T-cell (primary cell): ENCODE results near the gene RARB. TPM values are rescaled to one million over a fixed set of nuclear protein-coding genes. Genes with fewer than 3 reads are reported as not detected.

Experiments used
- ATAC-seq, 4 experiments: fragments of 200-7000 bp in 3 of 4; fragments of 150-1000 bp in 1 of 4; cut with Tn5 transposase; replicated peaks in 1 of 4; 1 replicate in 3 of 4; 2 replicates in 1 of 4; pipeline ENCODE4 v1.10.0; 2021; ENCODE audit warnings: moderate library complexity in 3 of 4, mild to moderate bottlenecking in 2 of 4, moderate number of reproducible peaks in 1 of 4
- CTCF ChIA-PET, 2 donors: fragments of 300-600 bp; sonication (Branson Sonifier 250); formaldehyde crosslinking; loops; one replicate each; lab custom pipeline; 2022; ENCODE audit warnings: antibody characterized with exemption in 2 of 2; lab: Charles Lee
- POLR2A ChIA-PET, 2 donors: fragments of 300-600 bp; sonication (Branson Sonifier 250); formaldehyde crosslinking; loops; one replicate each; lab custom pipeline; 2022; ENCODE audit warnings: antibody characterized with exemption in 2 of 2; lab: Charles Lee
- DNase-seq, 35 experiments: peaks; one replicate each; pipeline versions ENCODE4 v3.0.0 to v3.0.0-alpha.2; 2013 to 2023
- H3K27ac ChIP-seq: one replicate; pipeline ENCODE4 v1.5.1; 2013; ENCODE audit warnings: low read length
- H3K27me3 ChIP-seq, 2 experiments: replicated peaks in 1 of 2; 1 replicate in 1 of 2; 2 replicates in 1 of 2; pipeline versions ENCODE4 v1.6.1 to v1.7.0; 2013; ENCODE audit warnings: low read length in 1 of 2, mixed read lengths in 1 of 2; ENCODE audit not compliant: control insufficient read depth in 2 of 2, insufficient read depth in 2 of 2; ENCODE audit errors: extremely low read depth in 1 of 2
- H3K36me3 ChIP-seq, 2 donors: 1 replicate in 1 of 2; 2 replicates in 1 of 2; pipeline versions ENCODE4 v1.6.1 to v1.7.0; 2013; ENCODE audit warnings: low read length in 1 of 2; ENCODE audit not compliant: control insufficient read depth in 2 of 2, insufficient read depth in 1 of 2; ENCODE audit errors: extremely low read depth in 1 of 2
- H3K4me1 ChIP-seq, 2 experiments: 1 replicate in 1 of 2; 2 replicates in 1 of 2; pipeline versions ENCODE4 v1.6.1 to v1.7.0; 2013; ENCODE audit warnings: low read length in 2 of 2, mixed read lengths in 1 of 2; ENCODE audit not compliant: insufficient read depth in 2 of 2, control insufficient read depth in 1 of 2; ENCODE audit errors: extremely low read depth in 1 of 2
- H3K4me3 ChIP-seq, 2 donors: 1 replicate in 1 of 2; 2 replicates in 1 of 2; pipeline versions ENCODE4 v1.5.1 to v1.7.0; 2013; ENCODE audit warnings: mild to moderate bottlenecking in 2 of 2, low read length in 1 of 2, moderate library complexity in 1 of 2; ENCODE audit not compliant: control insufficient read depth in 1 of 2; ENCODE audit errors: extremely low read depth in 1 of 2
- H3K9me3 ChIP-seq: 2 replicates; pipeline ENCODE4 v1.7.0; 2013
- H3K27ac Mint-ChIP-seq, 2 donors: one replicate each; pipeline ENCODE4 v1.8.0; 2020 to 2021; ENCODE audit warnings: mild to moderate bottlenecking in 2 of 2, mixed read lengths in 2 of 2
- H3K27me3 Mint-ChIP-seq, 2 donors: one replicate each; pipeline ENCODE4 v1.8.0; 2021 to 2022; ENCODE audit warnings: mixed read lengths in 2 of 2
- H3K36me3 Mint-ChIP-seq: one replicate; pipeline ENCODE4 v1.8.0; 2021; ENCODE audit warnings: mixed read lengths
- H3K4me1 Mint-ChIP-seq, 3 donors: one replicate each; pipeline ENCODE4 v1.8.0; 2020 to 2022; ENCODE audit warnings: mixed read lengths in 3 of 3, mild to moderate bottlenecking in 1 of 3
- H3K4me3 Mint-ChIP-seq, 3 donors: one replicate each; pipeline ENCODE4 v1.8.0; 2020 to 2022; ENCODE audit warnings: mild to moderate bottlenecking in 3 of 3, mixed read lengths in 3 of 3, moderate library complexity in 3 of 3
- H3K9me3 Mint-ChIP-seq, 3 donors: one replicate each; pipeline ENCODE4 v1.8.0; 2020 to 2022; ENCODE audit warnings: mixed read lengths in 3 of 3
- WGBS: methylation state at CpG from one replicate; pipeline ENCODE4 v1.1.5; 2013; ENCODE audit warnings: missing lambda C conversion rate; ENCODE audit not compliant: insufficient coverage; 5-methylcytosine and 5-hydroxymethylcytosine counted together
- total RNA-seq, 35 experiments: library from RNA in 6 of 35; stranded (reverse) in 6 of 35; fragments of 120-200 nt in 1 of 35; gene quantifications; one replicate each; pipeline versions ENCODE4 v1.2.1 to v1.2.4 and lab custom pipeline; 2013 to 2026

Gene RARB
- total RNA-seq, 5 donors from 2014 or later (not counting 1 experiment from before 2014, with no cell fraction given): not detected

DNA sequence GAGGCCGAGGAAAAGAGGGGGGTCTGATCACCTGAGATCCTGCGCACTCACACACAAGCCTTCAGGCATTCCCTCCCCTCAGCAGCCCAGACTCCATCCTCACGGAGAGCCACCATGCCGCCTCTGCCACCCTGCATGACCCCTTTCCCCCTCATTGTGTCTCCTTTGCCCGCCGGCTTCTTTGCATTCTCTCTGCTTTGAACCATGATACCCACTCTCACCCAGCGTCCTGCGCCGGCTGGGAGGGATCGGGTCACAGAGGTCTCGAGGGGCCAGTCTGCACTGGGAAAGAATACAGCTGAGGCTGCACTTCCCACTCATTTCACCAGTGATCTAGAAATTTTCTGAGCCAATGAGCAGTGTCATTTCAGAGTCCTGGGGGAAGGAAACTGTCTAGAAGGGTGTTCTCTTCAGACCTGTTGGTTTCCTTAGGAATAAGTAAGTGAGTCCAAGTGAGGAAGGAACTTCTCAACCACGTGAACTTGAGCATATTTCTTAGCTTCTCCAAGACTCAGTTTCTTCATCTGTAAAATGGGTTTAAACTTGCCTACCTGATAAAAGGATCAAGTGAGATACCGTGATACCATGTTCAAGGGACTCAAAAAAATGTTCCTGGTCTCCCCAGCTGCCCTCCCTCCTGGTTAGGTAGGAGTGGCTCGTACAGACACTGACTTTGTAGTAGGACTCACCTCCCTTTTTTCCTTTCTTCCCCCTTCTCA, 139.9 kb downstream of the RARB start:
- Histone ChIP-seq H3K27ac (no peak overlapping the region), H3K4me3 (no peak overlapping the region), H3K4me1 (no peaks in the 10 kb centered on the region), H3K9me3 (no peaks in the 10 kb centered on the region), H3K36me3 (no peaks in the 10 kb centered on the region), H3K27me3 (no peaks in the 10 kb centered on the region)
- 94% methylated on average over 2 of the region's 14 CpGs for WGBS
- ATAC-seq: no peak
- no peak for DNase-seq
- Mint-ChIP-seq H3K4me1 (no peaks in the 10 kb centered on the region), H3K9me3 (no peaks in the 10 kb centered on the region), H3K36me3 (no peaks in the 10 kb centered on the region), H3K4me3 (no peak overlapping the region), H3K27me3 (peaks cover 2 to 15% of the 10 kb centered on the region in 2 donors), H3K27ac (no peak overlapping the region)
- ChIA-PET POLR2A (no interaction called here), CTCF (no interaction called here)

DNA sequence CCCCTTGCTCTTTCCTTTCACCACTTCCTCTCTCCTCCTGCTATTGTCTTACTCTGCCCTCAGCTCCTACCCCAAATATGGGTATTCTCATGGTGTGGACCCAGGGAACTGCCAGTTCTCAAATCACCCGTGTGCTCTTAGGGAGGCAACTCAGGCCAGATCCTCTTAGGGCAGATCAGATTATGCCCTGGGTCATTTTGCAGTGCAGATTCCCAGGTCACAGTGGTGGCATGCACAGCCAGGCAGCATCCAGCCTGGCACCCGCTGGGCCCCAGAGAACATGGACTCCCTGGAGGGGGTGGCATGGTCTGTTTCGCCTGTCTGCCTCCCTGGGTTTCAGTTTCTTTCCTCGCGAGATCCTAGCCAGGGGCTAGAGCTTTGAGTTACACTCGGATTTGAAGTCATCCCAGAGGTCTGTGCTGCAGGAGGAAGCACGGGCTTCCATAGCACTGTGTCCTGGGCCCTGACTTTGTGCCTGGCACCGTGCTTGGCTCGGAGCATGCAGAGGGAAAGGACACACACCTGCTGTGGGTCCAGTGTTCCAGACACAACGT, 140.5 kb downstream of the RARB start:
- no peaks in the 10 kb centered on the region for H3K9me3 ChIP-seq
- no peaks in the 10 kb centered on the region for H3K36me3 ChIP-seq
- H3K27me3 ChIP-seq: no peaks in the 10 kb centered on the region
- H3K4me1 Mint-ChIP-seq: no peaks in the 10 kb centered on the region
- ChIA-PET CTCF (no interaction called here), POLR2A (no interaction called here)
- no peak for DNase-seq
- no peak overlapping the region for H3K27ac ChIP-seq
- no peaks in the 10 kb centered on the region for H3K9me3 Mint-ChIP-seq
- H3K27me3 Mint-ChIP-seq: peaks cover 2 to 15% of the 10 kb centered on the region in 2 donors
- no peaks in the 10 kb centered on the region for H3K36me3 Mint-ChIP-seq
- WGBS: 85% methylated on average over 9 of the region's 10 CpGs
- ATAC-seq: no peak
- H3K4me3 Mint-ChIP-seq: no peak overlapping the region
- no peak overlapping the region for H3K27ac Mint-ChIP-seq
- no peaks in the 10 kb centered on the region for H3K4me1 ChIP-seq
- no peak overlapping the region for H3K4me3 ChIP-seq

DNA sequence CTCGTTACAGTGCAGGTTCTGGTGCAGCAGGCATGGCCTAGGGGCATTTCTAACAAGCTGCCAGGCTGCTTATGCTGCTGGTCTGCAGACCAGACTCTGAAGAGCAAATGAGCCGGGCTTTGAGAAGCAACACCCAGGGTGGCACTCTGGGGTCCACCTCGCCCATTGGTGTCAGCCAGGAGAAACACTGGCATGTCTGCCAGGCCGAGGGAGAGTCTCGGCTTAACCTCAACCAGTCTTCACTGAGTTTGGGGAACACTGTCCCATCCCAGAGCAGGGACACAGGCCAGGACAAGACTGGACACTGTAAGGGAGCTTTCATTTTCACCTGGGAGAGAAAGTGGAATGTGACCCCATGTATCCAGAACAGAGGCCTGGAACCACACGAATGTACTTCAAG, 143.2 kb downstream of the RARB start:
- peaks cover 0 to 9% of the 10 kb centered on the region in 2 experiments for H3K27me3 ChIP-seq
- no peak for ATAC-seq
- no peak overlapping the region for H3K4me3 ChIP-seq
- Mint-ChIP-seq H3K27ac (no peak overlapping the region), H3K4me1 (no peaks in the 10 kb centered on the region), H3K27me3 (peaks cover 4 to 13% of the 10 kb centered on the region in 2 donors), H3K4me3 (no peak overlapping the region), H3K36me3 (no peaks in the 10 kb centered on the region), H3K9me3 (no peaks in the 10 kb centered on the region)
- no peaks in the 10 kb centered on the region for H3K9me3 ChIP-seq
- no peaks in the 10 kb centered on the region for H3K4me1 ChIP-seq
- DNase-seq: no peak
- H3K36me3 ChIP-seq: no peaks in the 10 kb centered on the region
- ChIA-PET POLR2A (no interaction called here), CTCF (no interaction called here)
- WGBS: 75% methylated on average over 4 of the region's 6 CpGs
- H3K27ac ChIP-seq: no peak overlapping the region

DNA sequence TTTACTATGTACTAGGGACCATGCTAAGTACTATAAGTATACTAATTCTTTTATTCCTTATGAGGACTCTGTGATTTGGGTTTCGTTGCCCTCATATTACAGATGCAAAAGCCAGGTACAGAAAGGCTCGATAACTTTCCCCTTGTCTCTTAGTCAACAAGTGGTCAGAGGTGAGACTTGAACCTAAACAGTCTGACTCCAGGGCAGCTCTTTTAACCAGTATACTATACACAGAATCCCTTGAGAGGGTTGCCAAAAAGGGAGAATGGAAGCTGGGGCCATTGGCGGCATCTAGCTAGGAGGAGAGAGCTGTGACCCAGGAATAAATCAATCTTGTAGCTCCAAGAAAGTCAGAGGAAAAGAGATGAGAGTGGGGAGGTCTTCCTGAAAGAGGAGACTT, 144.3 kb downstream of the RARB start:
- no peaks in the 10 kb centered on the region for H3K9me3 ChIP-seq
- no peaks in the 10 kb centered on the region for H3K36me3 ChIP-seq
- Mint-ChIP-seq H3K4me3 (no peak overlapping the region), H3K27ac (no peak overlapping the region), H3K9me3 (no peaks in the 10 kb centered on the region), H3K4me1 (no peaks in the 10 kb centered on the region), H3K27me3 (peaks cover 4 to 13% of the 10 kb centered on the region in 2 donors), H3K36me3 (no peaks in the 10 kb centered on the region)
- WGBS: 88% methylated on average over 1 of the region's 3 CpGs
- H3K4me3 ChIP-seq: no peak overlapping the region
- DNase-seq (no peak), ATAC-seq (no peak)
- H3K27me3 ChIP-seq: peaks cover 0 to 13% of the 10 kb centered on the region in 2 experiments
- H3K27ac ChIP-seq: no peak overlapping the region
- ChIA-PET CTCF (no interaction called here), POLR2A (no interaction called here)
- no peaks in the 10 kb centered on the region for H3K4me1 ChIP-seq

DNA sequence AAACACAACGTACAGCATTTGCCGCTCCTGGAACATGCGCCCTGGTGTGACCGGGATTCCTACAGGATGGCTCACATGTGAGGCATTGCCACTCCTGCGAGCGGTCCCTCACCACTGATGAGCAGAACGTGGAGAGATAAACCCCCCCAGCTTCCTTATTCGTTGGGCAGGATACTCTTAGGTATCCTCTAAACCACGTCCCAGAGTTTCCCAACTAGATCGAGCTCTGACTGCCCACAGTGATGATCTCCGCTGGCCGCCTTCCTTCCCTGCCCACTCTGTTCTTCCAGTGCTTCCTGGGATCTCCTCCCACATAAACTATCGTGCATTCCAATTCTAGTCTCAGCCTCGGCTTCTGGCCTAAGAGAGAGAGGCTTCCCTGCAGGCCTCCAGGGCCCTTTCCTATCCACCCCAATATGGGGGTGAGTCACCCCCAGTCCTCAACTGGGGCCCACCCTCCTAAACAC, 144.9 kb downstream of the RARB start:
- Histone ChIP-seq H3K4me3 (no peak overlapping the region), H3K9me3 (no peaks in the 10 kb centered on the region), H3K27me3 (peaks cover 0 to 18% of the 10 kb centered on the region in 2 experiments), H3K4me1 (no peaks in the 10 kb centered on the region), H3K27ac (no peak overlapping the region), H3K36me3 (no peaks in the 10 kb centered on the region)
- no peaks in the 10 kb centered on the region for H3K9me3 Mint-ChIP-seq
- no peaks in the 10 kb centered on the region for H3K36me3 Mint-ChIP-seq
- no peaks in the 10 kb centered on the region for H3K4me1 Mint-ChIP-seq
- H3K27me3 Mint-ChIP-seq: peaks cover 4 to 13% of the 10 kb centered on the region in 2 donors
- H3K4me3 Mint-ChIP-seq: no peak overlapping the region
- ChIA-PET CTCF (no interaction called here), POLR2A (no interaction called here)
- ATAC-seq (no peak), DNase-seq (no peak)
- 84% methylated on average over 13 of the region's 14 CpGs for WGBS
- H3K27ac Mint-ChIP-seq: no peak overlapping the region

DNA sequence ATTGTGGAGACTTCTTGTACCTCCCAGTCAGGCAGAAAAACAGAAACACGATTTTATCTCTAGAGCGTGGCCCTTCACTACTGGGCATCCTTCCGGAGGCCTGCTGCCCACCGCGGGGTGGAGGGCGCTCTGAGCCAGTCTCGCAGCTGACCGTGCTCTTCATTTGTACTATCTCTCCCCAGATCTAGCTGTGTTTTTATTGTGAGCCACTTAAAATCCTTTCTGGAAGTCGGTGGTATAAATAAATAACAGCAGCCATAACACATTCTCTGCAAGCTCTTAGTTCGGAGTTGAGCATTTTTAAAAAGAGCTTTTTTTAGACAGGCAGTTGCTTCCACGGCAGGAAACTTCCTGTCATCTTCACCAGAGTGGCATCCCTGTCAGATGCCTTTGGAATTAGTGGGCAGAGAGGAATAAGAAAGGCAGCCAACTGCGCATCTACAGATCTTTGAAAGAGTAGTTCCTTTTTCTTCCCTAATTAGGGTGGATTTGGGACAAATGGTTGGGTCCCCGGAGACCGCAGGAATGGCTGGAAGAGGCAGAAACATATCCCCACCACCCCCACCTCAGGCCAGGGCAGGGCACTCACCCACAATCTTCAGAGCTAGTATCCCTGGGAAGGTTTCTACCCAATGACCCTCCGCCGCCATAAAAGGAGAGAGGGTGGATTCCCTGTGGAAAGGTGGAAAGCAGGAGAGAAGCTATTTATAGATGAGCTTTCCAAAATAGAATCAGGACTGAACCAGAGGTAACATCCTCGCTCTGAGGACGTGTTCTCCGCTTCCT, 145.5 kb downstream of the RARB start:
- CTCF ChIA-PET: no interaction called here

More for the DNA sequence above, 145.5 kb downstream of the RARB start:
- Mint-ChIP-seq H3K9me3 (no peaks in the 10 kb centered on the region), H3K4me1 (no peaks in the 10 kb centered on the region), H3K36me3 (no peaks in the 10 kb centered on the region), H3K27ac (no peak overlapping the region), H3K4me3 (no peak overlapping the region), H3K27me3 (peaks cover 4 to 14% of the 10 kb centered on the region in 2 donors)
- no peaks in the 10 kb centered on the region for H3K9me3 ChIP-seq
- POLR2A ChIA-PET: no interaction called here
- H3K4me1 ChIP-seq: no peaks in the 10 kb centered on the region
- no peaks in the 10 kb centered on the region for H3K36me3 ChIP-seq
- DNase-seq: no peak
- 73% methylated on average over 9 of the region's 19 CpGs for WGBS
- H3K4me3 ChIP-seq: no peak overlapping the region
- H3K27ac ChIP-seq: no peak overlapping the region
- ATAC-seq: no peak
- peaks cover 0 to 19% of the 10 kb centered on the region in 2 experiments for H3K27me3 ChIP-seq
